HL-60 (cell line): ENCODE data around the gene STXBP4.

Experiments used
- DNase-seq, 2 experiments: peaks; one replicate each; pipeline ENCODE4 v3.0.0-alpha.2; 2010 to 2020; ENCODE audit warnings: low read depth in 1 of 2, low spot score in 1 of 2
- H3K27ac ChIP-seq: fragments of 250-450 bp; sonication (Bioruptor Pico); replicated peaks from 2 replicates; pipeline ENCODE4 v1.5.1; 2020; ENCODE audit warnings: mild to moderate bottlenecking, moderate library complexity
- H3K27me3 ChIP-seq: fragments of 250-450 bp; sonication (Bioruptor Pico); 2 replicates; pipeline ENCODE4 v1.5.1; 2021; ENCODE audit warnings: mild to moderate bottlenecking, moderate library complexity; ENCODE audit not compliant: insufficient read depth, poor library complexity, severe bottlenecking
- H3K4me3 ChIP-seq: replicated peaks from 2 replicates; pipeline ENCODE4 v1.5.1; 2011; ENCODE audit warnings: mild to moderate bottlenecking, control low read depth, low read length; ENCODE audit not compliant: insufficient read depth
- CTCF ChIP-seq: IDR thresholded peaks from one replicate; pipeline ENCODE4 v1.5.1; 2011; ENCODE audit warnings: low read length, control low read depth, inconsistent platforms; ENCODE audit not compliant: insufficient read depth
- GABPA ChIP-seq: IDR thresholded peaks from 2 replicates; pipeline ENCODE4 v1.6.1; 2012; ENCODE audit warnings: low read depth
- POLR2AphosphoS5 ChIP-seq: IDR thresholded peaks from 2 replicates; pipeline ENCODE4 v1.6.1; 2012; ENCODE audit warnings: low read depth
- REST ChIP-seq: IDR thresholded peaks from 2 replicates; pipeline ENCODE4 v1.6.1; 2012; ENCODE audit warnings: low read depth; ENCODE audit not compliant: insufficient replicate concordance
- SPI1 ChIP-seq: IDR thresholded peaks from 2 replicates; pipeline ENCODE4 v1.6.1; 2012; ENCODE audit warnings: low read depth, mild to moderate bottlenecking, borderline replicate concordance

The STXBP4 gene

GRCh38 chr17:55158439-55158838 is 189.9 kb downstream of the STXBP4 start:
- no peak overlapping the region for H3K4me3 ChIP-seq
- H3K27me3 ChIP-seq, result no peaks in the 10 kb centered on the region
- no peak for TF ChIP-seq POLR2AphosphoS5
- no peak for TF ChIP-seq CTCF
- TF ChIP-seq REST, result no peak
- no peak for TF ChIP-seq GABPA
- TF ChIP-seq SPI1, result no peak
- H3K27ac ChIP-seq, result no peak overlapping the region
- DNase-seq, result no peak

- no peak for DNase-seq
- Histone ChIP-seq H3K27ac (no peak overlapping the region), H3K4me3 (no peak overlapping the region), H3K27me3 (no peaks in the 10 kb centered on the region)
- TF ChIP-seq GABPA (no peak), SPI1 (no peak), POLR2AphosphoS5 (no peak)
Observed at GRCh38 chr17:55159251-55159650, 190.7 kb downstream of the STXBP4 start.

GRCh38 chr17:55160501-55160900 is 191.9 kb downstream of the STXBP4 start:
- no peak for TF ChIP-seq SPI1
- TF ChIP-seq REST, result no peak
- TF ChIP-seq GABPA, result no peak
- TF ChIP-seq POLR2AphosphoS5, result no peak
- TF ChIP-seq CTCF, result no peak
- H3K27me3 ChIP-seq, result no peaks in the 10 kb centered on the region
- DNase-seq, result no peak
- no peak overlapping the region for H3K4me3 ChIP-seq
- H3K27ac ChIP-seq, result no peak overlapping the region

GRCh38 chr17:55161935-55162555 is 193.5 kb downstream of the STXBP4 start:
- no peak overlapping the region for H3K27ac ChIP-seq
- TF ChIP-seq REST, result no peak
- TF ChIP-seq GABPA, result no peak
- no peak for TF ChIP-seq POLR2AphosphoS5
- no peak for TF ChIP-seq CTCF
- TF ChIP-seq SPI1, result no peak
- H3K4me3 ChIP-seq, result no peak overlapping the region
- no peaks in the 10 kb centered on the region for H3K27me3 ChIP-seq
- no peak for DNase-seq
